ENCODE results near the gene ARHGAP15.

Gene ARHGAP15

GRCh38 chr2:143674051-143674450 lies 544.8 kb downstream of the ARHGAP15 start:
- no peak for DNase-seq

GRCh38 chr2:143675021-143675420 lies 545.8 kb downstream of the ARHGAP15 start:
- no peak for DNase-seq

- no peak for DNase-seq
These were observed 550.4 kb downstream of the ARHGAP15 start for GRCh38 chr2:143679617-143680016.

GRCh38 chr2:143680885-143681405 lies 551.7 kb downstream of the ARHGAP15 start:
- peak in 1 of 2 experiments; percentile 20 for DNase-seq

- peak in 1 of 2 experiments; percentile 22 for DNase-seq
These were observed 553.3 kb downstream of the ARHGAP15 start for GRCh38 chr2:143682436-143683055.

GRCh38 chr2:143683977-143684376 lies 554.8 kb downstream of the ARHGAP15 start:
- DNase-seq, result no peak

- peak; percentile 67 to 89 for DNase-seq
These were observed 555.5 kb downstream of the ARHGAP15 start for GRCh38 chr2:143684551-143685320.

GRCh38 chr2:143685421-143686078 lies 556.3 kb downstream of the ARHGAP15 start:
- peak; percentile 88 to 96 for DNase-seq

GRCh38 chr2:143686585-143687164 lies 557.5 kb downstream of the ARHGAP15 start:
- DNase-seq, result peak; percentile 28 to 67

- DNase-seq, result no peak
These were observed 559.0 kb downstream of the ARHGAP15 start for GRCh38 chr2:143688248-143688647.

- no peak for DNase-seq
These were observed 559.6 kb downstream of the ARHGAP15 start for GRCh38 chr2:143688815-143689214.

GRCh38 chr2:143689541-143689940 lies 560.3 kb downstream of the ARHGAP15 start:
- DNase-seq, result no peak

- no peak for DNase-seq
These were observed 561.0 kb downstream of the ARHGAP15 start for GRCh38 chr2:143690235-143690634.

GRCh38 chr2:143691121-143691520 lies 561.9 kb downstream of the ARHGAP15 start:
- peak in 1 of 2 experiments; percentile 53 for DNase-seq

- no peak for DNase-seq
These were observed 562.9 kb downstream of the ARHGAP15 start for GRCh38 chr2:143692162-143692561.

GRCh38 chr2:143692967-143693366 lies 563.7 kb downstream of the ARHGAP15 start:
- DNase-seq, result no peak

GRCh38 chr2:143694335-143694734 lies 565.1 kb downstream of the ARHGAP15 start:
- DNase-seq, result no peak

- DNase-seq, result no peak
These were observed 567.4 kb downstream of the ARHGAP15 start for GRCh38 chr2:143696651-143697050.

GRCh38 chr2:143697744-143698143 lies 568.5 kb downstream of the ARHGAP15 start:
- DNase-seq, result no peak

GRCh38 chr2:143698352-143698751 lies 569.1 kb downstream of the ARHGAP15 start:
- DNase-seq, result no peak

- no peak for DNase-seq
These were observed 569.8 kb downstream of the ARHGAP15 start for GRCh38 chr2:143698888-143699570.

- no peak for DNase-seq
These were observed 571.6 kb downstream of the ARHGAP15 start for GRCh38 chr2:143700865-143701264.

GRCh38 chr2:143701785-143702184 lies 572.6 kb downstream of the ARHGAP15 start:
- no peak for DNase-seq
